Panc1 (cell line): Measurements from ENCODE around the gene DAB1. TPM values are rescaled to one million over a fixed set of nuclear protein-coding genes. Genes with fewer than 3 reads are reported as not detected.

Source experiments
- ATAC-seq: fragments of 200-7000 bp; cut with Tn5 transposase; 2 replicates; pipeline ENCODE4 v1.9.1; 2020; ENCODE audit warnings: mild to moderate bottlenecking, moderate library complexity
- BruUV-seq: library from RNA; stranded (reverse); fragments of 400-500 nt; replicated peaks from 2 replicates; lab custom pipeline; 2021; lab: Mats Ljungman, UMichigan
- CTCF ChIA-PET: fragments of 300-600 bp; sonication (Branson Sonifier 250); formaldehyde crosslinking; loops from one replicate; lab custom pipeline; 2022; ENCODE audit warnings: antibody characterized with exemption; lab: Charles Lee
- POLR2A ChIA-PET: fragments of 300-600 bp; sonication (Branson Sonifier 250); formaldehyde crosslinking; loops from one replicate; lab custom pipeline; 2022; ENCODE audit warnings: antibody characterized with exemption; lab: Charles Lee
- DNase-seq: peaks from one replicate; pipeline ENCODE4 v3.0.0-alpha.2; 2010; ENCODE audit warnings: low read depth, low spot score
- H3K27ac ChIP-seq: 2 replicates; pipeline ENCODE4 v1.5.1; 2011; ENCODE audit warnings: mild to moderate bottlenecking, low read length, inconsistent platforms
- H3K27me3 ChIP-seq: fragments of 200-500 bp; sonication (Bioruptor generic); 2 replicates; pipeline ENCODE4 v1.6.0; 2014; ENCODE audit warnings: low read length, inconsistent platforms; ENCODE audit not compliant: control insufficient read depth, insufficient read depth
- H3K36me3 ChIP-seq: fragments of 200-500 bp; sonication (Bioruptor generic); 2 replicates; pipeline ENCODE4 v1.5.1; 2014; ENCODE audit warnings: inconsistent platforms, mild to moderate bottlenecking, low read length, moderate library complexity; ENCODE audit not compliant: control insufficient read depth, insufficient read depth
- H3K4me1 ChIP-seq: 2 replicates; pipeline ENCODE4 v1.5.1; 2011; ENCODE audit warnings: inconsistent platforms, mild to moderate bottlenecking, low read length, moderate library complexity; ENCODE audit not compliant: control insufficient read depth, insufficient read depth
- H3K4me3 ChIP-seq, 2 experiments: 2 replicates each; pipeline ENCODE4 v1.5.1; 2011 to 2012; ENCODE audit warnings: low read depth in 2 of 2, low read length in 2 of 2, mild to moderate bottlenecking in 2 of 2, inconsistent platforms in 1 of 2, moderate library complexity in 1 of 2
- H3K9me3 ChIP-seq: fragments of 200-500 bp; sonication (Bioruptor generic); 2 replicates; pipeline ENCODE4 v1.5.1; 2014; ENCODE audit warnings: low read depth, mild to moderate bottlenecking, inconsistent platforms, low read length, moderate library complexity; ENCODE audit not compliant: control insufficient read depth, insufficient read depth
- CTCF ChIP-seq: fragments of 450-650 bp; IDR thresholded peaks from 2 replicates; pipeline ENCODE4 v1.5.1; 2017; ENCODE audit warnings: mild to moderate bottlenecking
- POLR2AphosphoS5 ChIP-seq: IDR thresholded peaks from 2 replicates; pipeline ENCODE4 v1.6.1; 2012; ENCODE audit warnings: mild to moderate bottlenecking, low read depth, low read length, moderate library complexity
- REST ChIP-seq, 2 experiments: IDR thresholded peaks; 2 replicates each; pipeline ENCODE4 v1.6.1; 2011 to 2012; ENCODE audit warnings: low read depth in 2 of 2, control low read depth in 1 of 2, low read length in 1 of 2, mild to moderate bottlenecking in 1 of 2, moderate library complexity in 1 of 2; ENCODE audit not compliant: insufficient read depth in 1 of 2
- SIN3A ChIP-seq: IDR thresholded peaks from 2 replicates; pipeline ENCODE4 v1.6.1; 2012; ENCODE audit warnings: low read depth, mild to moderate bottlenecking, low read length, moderate library complexity, borderline replicate concordance; ENCODE audit not compliant: insufficient read depth
- TCF7L2 ChIP-seq: IDR thresholded peaks from 2 replicates; pipeline ENCODE4 v1.6.1; 2011; ENCODE audit warnings: mild to moderate bottlenecking, low read depth, low read length, inconsistent platforms
- in situ Hi-C: cut with HindIII; loops from 2 replicates; pipeline ENCODE4 v1.10.0; 2016; ENCODE audit warnings: low sequenced_read_pairs, low pct_unique_long_range_greater_than_20kb
- intact Hi-C: fragments of 100-400 bp; cut with micrococcal nuclease; formaldehyde crosslinking; loops from one replicate; pipeline ENCODE4 v1.10.0; 2022; ENCODE audit not compliant: unreplicated experiment
- total RNA-seq: library from RNA; stranded (reverse); gene quantifications from one replicate; pipeline ENCODE4 v1.2.1, GENCODE V29; 2021; ENCODE audit not compliant: unreplicated experiment

Gene DAB1
- total RNA-seq, 1 experiment from 2014 or later = 0.05 TPM

GRCh38 chr1:57190898-57191297 is 233.0 kb downstream of the DAB1 start:
- POLR2A ChIA-PET = no interaction called here
- no peaks in the 10 kb centered on the region for H3K36me3 ChIP-seq
- H3K27ac ChIP-seq = no peak overlapping the region
- no peak overlapping the region for H3K4me3 ChIP-seq
- CTCF ChIA-PET = no interaction called here
- no peaks in the 10 kb centered on the region for H3K9me3 ChIP-seq
- intact Hi-C loops (no loop called here), in situ Hi-C loops (no loop called here)
- peaks cover 3% of the 10 kb centered on the region; the same call in 1 of the 2 replicates for H3K27me3 ChIP-seq
- H3K4me1 ChIP-seq = no peaks in the 10 kb centered on the region
- no TSS peak for BruUV-seq
- no peak for TF ChIP-seq POLR2AphosphoS5
- no peak for TF ChIP-seq TCF7L2
- TF ChIP-seq SIN3A = no peak
- TF ChIP-seq REST (IDR thresholded peaks at IDR 0.05; ENCODE audit: insufficient read depth in 1 of 2, low read depth in 2 of 2, low read length in 1 of 2) = no peak
- TF ChIP-seq CTCF = no peak
- DNase-seq (no peak), ATAC-seq (no peak)

GRCh38 chr1:57188168-57188567 is 235.7 kb downstream of the DAB1 start:
- H3K4me1 ChIP-seq = no peaks in the 10 kb centered on the region
- no peak for DNase-seq
- H3K4me3 ChIP-seq = no peak overlapping the region
- no peaks in the 10 kb centered on the region for H3K36me3 ChIP-seq
- peaks cover 3% of the 10 kb centered on the region; the same call in 1 of the 2 replicates for H3K27me3 ChIP-seq
- H3K9me3 ChIP-seq = no peaks in the 10 kb centered on the region
- ChIA-PET POLR2A (no interaction called here), CTCF (no interaction called here)
- H3K27ac ChIP-seq = no peak overlapping the region
- in situ Hi-C loops = no loop called here
- BruUV-seq = no TSS peak
- ATAC-seq = no peak
- no peak for TF ChIP-seq CTCF
- TF ChIP-seq POLR2AphosphoS5 = no peak
- no peak for TF ChIP-seq SIN3A
- TF ChIP-seq TCF7L2 = no peak
- no peak for TF ChIP-seq REST (IDR thresholded peaks at IDR 0.05; ENCODE audit: insufficient read depth in 1 of 2, low read depth in 2 of 2, low read length in 1 of 2)
- intact Hi-C loops = no loop called here
